Measurements from ENCODE around the gene NF2. TPM values are rescaled to one million over a fixed set of nuclear protein-coding genes. Genes with fewer than 3 reads are reported as not detected.
A peak's percentile ranks its signal among the peaks of the same experiment; 100 is the strongest.
"Not testable (repeated sequence)": the region's sequence is repeated elsewhere in the genome, so short reads cannot be mapped to it uniquely, and the experiment has no call there.

Gene NF2
- total RNA-seq, 1 experiment from 2014 or later, result 45.6 TPM

DNA sequence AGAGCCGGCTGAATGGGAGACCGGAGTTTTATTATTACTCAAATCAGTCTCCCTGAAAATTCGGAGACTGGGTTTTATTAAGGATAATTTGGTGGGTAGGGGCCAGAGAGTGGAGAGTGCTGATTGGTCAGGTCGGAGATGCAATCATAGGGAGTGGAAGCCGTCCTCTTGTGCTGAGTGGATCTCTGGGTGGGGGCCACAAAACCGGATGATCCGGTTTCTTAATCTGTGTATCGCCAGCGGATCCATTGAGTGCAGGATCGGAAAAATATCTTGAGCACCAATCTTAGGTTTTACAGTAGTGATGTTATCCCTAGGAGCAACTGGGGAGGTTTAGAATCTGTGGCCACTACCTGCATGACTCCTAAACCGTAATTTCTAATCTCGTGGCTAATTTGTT lies 21.6 kb upstream of the NF2 start:
- no peak for DNase-seq
- Histone ChIP-seq H3K27me3 (no peaks in the 10 kb centered on the region), H3K36me3 (no peaks in the 10 kb centered on the region), H3K27ac (no peak overlapping the region), H3K4me3 (peak overlapping the region; percentile 84), H3K4me1 (peaks cover 4% of the 10 kb centered on the region; the same call in 1 of the 2 replicates), H3K9me3 (replicated peaks) (no peaks in the 10 kb centered on the region)

DNA sequence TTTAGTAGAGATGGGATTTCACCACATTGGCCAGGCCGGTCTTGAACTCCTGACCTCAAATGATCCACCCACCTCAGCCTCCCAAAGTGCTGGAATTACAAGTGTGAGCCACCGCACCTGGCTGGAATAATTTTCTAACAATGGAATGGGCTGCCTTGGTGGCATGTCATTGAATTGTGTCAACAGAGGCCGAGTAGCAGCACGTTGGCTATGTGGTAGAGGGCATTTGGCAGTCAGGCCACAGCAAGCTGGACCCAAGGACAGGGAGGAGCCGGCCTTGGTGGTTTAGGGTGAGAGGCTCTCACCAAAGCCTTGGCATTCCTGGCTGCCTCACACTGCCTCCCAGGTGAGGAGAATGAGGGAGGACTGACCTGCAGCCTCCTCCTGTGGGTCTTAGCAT lies 18.5 kb upstream of the NF2 start:
- Histone ChIP-seq H3K36me3 (no peaks in the 10 kb centered on the region), H3K27ac (no peak overlapping the region), H3K4me3 (no peak overlapping the region), H3K27me3 (no peaks in the 10 kb centered on the region), H3K9me3 (replicated peaks) (no peaks in the 10 kb centered on the region), H3K4me1 (peaks cover 4% of the 10 kb centered on the region; the same call in 1 of the 2 replicates)
- no peak for DNase-seq

DNA sequence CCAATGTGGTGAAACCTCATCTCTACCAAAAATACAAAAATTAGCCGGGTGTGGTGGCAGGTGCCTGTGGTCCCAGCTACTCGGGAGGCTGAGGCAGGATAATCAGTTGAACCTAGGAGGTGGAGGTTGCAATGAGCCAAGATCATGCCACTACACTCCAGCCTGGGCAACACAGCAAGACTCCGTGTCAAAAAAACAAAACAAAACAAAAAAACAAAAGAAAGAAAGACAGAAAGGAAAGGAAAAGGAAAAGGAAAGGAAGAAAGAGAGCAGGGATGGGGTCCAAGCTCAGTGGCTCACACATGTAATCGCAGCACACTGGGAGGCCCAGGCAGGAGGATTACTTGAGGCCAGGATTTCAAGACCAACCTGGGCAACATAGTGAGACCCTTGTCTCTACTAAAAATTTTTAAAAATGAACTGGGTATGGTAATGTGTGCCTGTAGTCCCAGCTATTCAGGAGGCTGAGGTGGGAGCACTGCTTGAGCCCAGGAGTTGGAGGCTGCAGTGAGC lies 17.2 kb upstream of the NF2 start:
- not testable (repeated sequence) for H3K9me3 ChIP-seq (replicated peaks); H3K4me1 ChIP-seq; DNase-seq

DNA sequence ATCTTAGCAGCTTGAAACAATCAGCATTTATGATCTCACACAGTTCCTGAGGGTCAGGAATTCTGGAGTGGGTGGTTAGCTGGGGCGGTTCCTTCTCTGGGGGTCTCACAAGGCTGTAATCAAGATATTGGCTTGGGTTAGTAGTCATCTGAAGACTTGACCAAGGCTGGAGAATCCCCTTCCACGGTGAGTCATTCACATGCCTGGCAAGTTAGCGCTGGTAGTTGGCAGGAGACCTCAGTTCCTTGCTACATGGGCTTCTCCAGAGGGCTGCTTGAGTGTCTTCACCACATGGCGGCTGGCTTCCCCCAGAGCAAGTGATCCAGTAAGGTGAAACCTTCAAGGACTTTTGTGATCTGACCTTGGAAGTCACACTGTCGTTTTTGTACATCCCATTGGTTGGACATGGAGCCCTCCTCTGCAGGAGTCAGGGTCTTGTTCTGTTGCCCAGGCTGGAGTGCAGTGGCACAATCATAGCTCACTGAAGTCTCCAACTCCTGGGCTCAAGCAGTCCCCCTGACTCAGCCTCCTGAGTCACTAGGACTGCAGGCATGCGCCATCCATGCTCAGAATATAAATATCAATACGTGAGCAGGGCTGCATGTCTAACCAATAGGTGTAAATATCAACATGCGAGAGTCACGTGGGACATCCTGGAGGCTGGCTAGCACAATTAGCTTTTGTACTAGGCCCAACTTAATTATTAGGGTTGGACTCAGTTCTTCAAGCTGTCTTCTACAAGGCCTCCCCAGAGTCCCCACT lies 15.3 kb upstream of the NF2 start:
- Histone ChIP-seq H3K27me3 (no peaks in the 10 kb centered on the region), H3K36me3 (no peaks in the 10 kb centered on the region), H3K27ac (no peak overlapping the region), H3K4me3 (no peak overlapping the region), H3K9me3 (replicated peaks) (no peaks in the 10 kb centered on the region), H3K4me1 (no peaks in the 10 kb centered on the region)
- peak in 1 of 2 experiments; percentile 7 for DNase-seq

More for the DNA sequence above, 17.2 kb upstream of the NF2 start:
- H3K36me3 ChIP-seq, H3K27me3 ChIP-seq, H3K4me3 ChIP-seq, H3K27ac ChIP-seq: not testable (repeated sequence)

DNA sequence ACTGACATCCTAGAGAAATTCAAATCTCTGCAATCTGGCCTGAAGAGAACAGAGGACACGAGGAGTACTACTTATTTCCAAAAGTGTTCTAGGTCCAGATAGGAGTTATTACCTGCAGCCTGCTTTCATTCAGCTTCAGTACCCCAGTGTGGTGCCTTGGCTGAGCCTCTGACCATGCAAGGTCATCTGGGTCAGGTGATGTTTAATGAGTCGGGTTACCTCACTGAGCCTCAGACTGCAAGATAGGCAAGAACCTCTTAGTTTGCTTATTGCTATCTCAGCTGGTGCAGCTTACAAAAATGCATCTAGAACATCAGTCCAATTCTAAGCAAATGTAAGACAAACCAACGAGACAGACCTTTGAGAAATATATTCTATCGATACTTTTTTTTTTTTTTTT lies 9.5 kb upstream of the NF2 start:
- DNase-seq, result no peak
- Histone ChIP-seq H3K4me3 (no peak overlapping the region), H3K4me1 (no peaks in the 10 kb centered on the region), H3K27ac (no peak overlapping the region), H3K27me3 (no peaks in the 10 kb centered on the region), H3K36me3 (no peaks in the 10 kb centered on the region), H3K9me3 (replicated peaks) (no peaks in the 10 kb centered on the region)

DNA sequence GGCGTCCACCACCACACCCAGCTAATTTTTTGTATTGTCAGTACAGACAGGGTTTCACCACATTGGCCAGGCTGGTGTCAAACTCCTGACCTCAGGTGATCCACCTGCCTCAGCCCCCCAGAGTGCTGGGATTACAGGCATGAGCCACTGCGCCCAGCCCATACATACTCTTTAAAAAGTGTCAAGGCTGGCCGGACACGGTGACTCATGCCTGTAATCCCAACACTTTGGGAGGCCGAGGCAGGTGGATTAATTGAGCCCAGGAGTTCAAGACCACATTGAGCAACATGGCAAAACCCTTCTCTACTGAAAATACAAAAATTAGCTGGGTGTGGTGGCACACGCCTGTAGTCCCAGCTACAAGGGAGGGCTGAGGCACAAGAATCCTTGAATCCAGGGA lies 9.0 kb upstream of the NF2 start:
- not testable (repeated sequence) for H3K9me3 ChIP-seq (replicated peaks); DNase-seq; H3K27ac ChIP-seq; H3K36me3 ChIP-seq; H3K4me1 ChIP-seq; H3K27me3 ChIP-seq; H3K4me3 ChIP-seq

DNA sequence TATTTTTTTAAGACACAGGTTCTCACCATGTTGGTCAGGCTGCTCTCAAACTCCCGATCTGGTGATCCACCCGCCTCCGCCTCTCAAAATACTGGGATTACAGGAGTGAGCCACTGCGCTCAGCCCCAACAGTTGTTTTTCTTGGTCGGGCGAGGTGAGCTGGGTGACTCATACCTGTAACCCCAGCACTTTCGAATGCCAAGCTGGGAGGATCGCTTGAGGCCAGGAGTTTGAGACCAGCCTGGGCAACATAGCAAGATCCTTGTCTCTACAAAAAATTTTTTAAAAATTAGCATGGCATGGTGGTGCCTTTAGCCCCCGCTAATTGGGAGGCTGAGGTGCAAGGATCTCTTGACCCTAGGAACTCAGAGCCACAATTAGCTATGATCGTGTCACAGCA lies 7.0 kb upstream of the NF2 start:
- no peaks in the 10 kb centered on the region for H3K9me3 ChIP-seq (replicated peaks)
- no peak overlapping the region for H3K27ac ChIP-seq
- no peaks in the 10 kb centered on the region for H3K36me3 ChIP-seq
- H3K4me3 ChIP-seq, result no peak overlapping the region
- DNase-seq, result no peak
- H3K27me3 ChIP-seq, result no peaks in the 10 kb centered on the region
- no peaks in the 10 kb centered on the region for H3K4me1 ChIP-seq

DNA sequence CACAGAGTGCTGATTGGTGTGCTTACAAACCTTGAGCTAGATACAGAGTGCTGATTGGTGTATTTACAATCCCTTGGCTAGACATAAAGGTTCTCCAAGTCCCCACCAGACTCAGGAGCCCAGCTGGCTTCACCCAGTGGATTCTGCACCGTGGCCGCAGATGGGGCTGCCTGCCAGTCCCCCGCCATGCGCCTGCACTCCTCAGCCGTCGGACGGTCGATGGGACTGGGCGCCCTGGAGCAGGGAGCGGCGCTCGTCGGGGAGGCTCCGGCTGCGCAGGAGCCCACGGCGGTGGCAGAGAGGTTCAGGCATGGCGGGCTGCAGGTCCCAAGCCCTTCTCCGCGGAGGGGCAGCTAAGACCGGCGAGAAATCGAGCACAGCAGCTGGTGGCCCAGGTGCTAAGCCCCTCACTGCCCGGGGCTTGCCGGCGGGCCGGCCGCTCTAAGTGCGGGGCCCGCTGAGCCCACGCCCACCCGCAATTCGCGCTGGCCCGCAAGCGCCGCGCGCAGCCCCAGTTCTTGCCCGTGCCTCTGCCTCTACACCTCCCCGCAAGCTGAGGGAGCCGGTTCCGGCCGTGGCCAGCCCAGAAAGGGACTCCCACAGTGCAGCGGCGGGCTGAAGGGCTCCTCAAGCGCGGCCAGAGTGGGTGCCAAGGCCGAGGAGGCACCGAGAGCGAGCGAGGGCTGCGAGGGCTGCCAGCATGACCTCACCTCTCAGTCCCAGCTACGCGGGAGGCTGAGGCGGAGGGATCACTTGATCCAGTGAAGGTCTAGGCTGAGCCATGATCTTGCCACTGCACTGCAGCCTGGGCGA lies 5.4 kb upstream of the NF2 start:
- H3K27ac ChIP-seq; H3K9me3 ChIP-seq (replicated peaks); DNase-seq: not testable (repeated sequence)

DNA sequence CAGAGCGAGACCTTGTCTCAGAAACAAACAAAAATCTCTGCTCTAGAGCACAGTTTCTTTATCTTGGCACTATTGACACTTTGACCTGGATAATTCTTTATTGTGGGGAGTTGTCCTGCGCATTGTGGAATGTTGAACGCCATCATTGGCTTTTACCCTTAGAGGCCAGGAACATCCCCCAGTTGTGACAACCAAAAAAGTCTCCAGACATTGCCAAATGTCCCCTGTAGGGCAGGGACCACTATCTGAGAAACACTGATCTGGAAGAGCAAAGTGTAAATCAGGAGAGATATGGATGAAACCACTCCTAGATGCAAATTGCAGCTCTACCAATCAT lies 4.8 kb upstream of the NF2 start:
- H3K27me3 ChIP-seq, result no peaks in the 10 kb centered on the region
- no peaks in the 10 kb centered on the region for H3K4me1 ChIP-seq
- H3K4me3 ChIP-seq, result no peak overlapping the region
- H3K36me3 ChIP-seq, result no peaks in the 10 kb centered on the region
- DNase-seq, result no peak
- no peak overlapping the region for H3K27ac ChIP-seq
- no peaks in the 10 kb centered on the region for H3K9me3 ChIP-seq (replicated peaks)

More for the DNA sequence above, 5.4 kb upstream of the NF2 start:
- H3K27me3 ChIP-seq, H3K4me3 ChIP-seq, H3K4me1 ChIP-seq, H3K36me3 ChIP-seq: not testable (repeated sequence)

DNA sequence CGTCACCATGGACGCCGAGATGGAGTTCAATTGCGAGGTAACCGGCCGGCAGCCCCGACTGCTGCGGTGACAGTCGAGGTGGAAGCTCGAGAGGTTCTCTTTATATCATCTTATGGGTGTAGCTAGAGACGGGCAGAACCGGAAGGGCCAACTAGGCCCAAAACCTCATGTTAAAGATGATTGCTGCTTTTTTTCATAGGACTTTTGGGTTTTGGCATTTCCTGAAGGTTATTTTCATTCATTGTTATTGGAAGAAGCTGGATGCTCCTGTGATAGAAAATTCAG lies 585 bp downstream of the NF2 start:
- Histone ChIP-seq H3K36me3 (peaks cover 4% of the 10 kb centered on the region; the same call in 1 of the 2 replicates), H3K27me3 (no peaks in the 10 kb centered on the region), H3K27ac (peak overlapping the region; percentile 73), H3K4me3 (peak overlapping the region; percentile 96), H3K4me1 (peaks cover 4% of the 10 kb centered on the region), H3K9me3 (replicated peaks) (no peaks in the 10 kb centered on the region)
- DNase-seq, result no peak

DNA sequence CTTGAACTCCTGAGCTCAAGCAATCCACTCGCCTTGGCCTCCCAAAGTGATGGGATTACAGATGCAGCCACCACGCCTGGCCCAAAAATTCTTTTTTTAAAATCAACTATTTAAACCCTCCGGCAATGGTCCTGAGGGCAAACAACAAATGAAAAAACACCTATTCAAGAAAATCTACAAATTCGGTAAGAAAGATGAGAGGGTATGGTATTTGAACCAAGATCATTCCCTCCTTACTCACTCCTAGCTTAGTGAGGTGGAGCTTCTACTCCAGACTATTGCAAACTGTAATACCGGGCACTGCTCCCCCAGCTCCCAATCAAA lies 2.1 kb downstream of the NF2 start:
- H3K36me3 ChIP-seq, result peaks cover 4% of the 10 kb centered on the region; the same call in 1 of the 2 replicates
- H3K4me1 ChIP-seq, result peaks cover 4% of the 10 kb centered on the region
- no peak overlapping the region for H3K27ac ChIP-seq
- no peaks in the 10 kb centered on the region for H3K27me3 ChIP-seq
- H3K4me3 ChIP-seq, result no peak overlapping the region
- H3K9me3 ChIP-seq (replicated peaks), result no peaks in the 10 kb centered on the region
- DNase-seq, result no peak

DNA sequence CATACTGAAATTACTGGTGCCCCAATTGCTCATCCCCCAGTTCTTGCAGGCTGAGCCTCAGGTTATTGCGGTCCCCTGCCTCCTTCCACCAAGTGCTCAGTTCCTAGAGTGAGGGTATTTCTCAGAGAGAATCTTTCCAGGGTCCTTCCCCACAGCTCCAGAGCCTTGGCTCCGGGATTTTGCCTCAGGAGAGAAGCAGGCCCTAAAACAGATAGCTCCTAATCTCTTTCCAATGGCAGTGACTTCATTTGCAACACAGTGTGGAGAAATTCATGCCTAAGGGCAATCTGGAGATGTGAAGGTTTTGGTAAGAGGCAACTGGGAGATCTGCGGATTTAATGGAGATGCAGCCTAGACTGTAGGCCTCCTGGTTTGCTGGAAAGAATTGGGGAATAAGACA lies 2.9 kb downstream of the NF2 start:
- no peak for DNase-seq
- peaks cover 4% of the 10 kb centered on the region; the same call in 1 of the 2 replicates for H3K36me3 ChIP-seq
- H3K9me3 ChIP-seq (replicated peaks), result no peaks in the 10 kb centered on the region
- no peak overlapping the region for H3K27ac ChIP-seq
- peaks cover 4% of the 10 kb centered on the region for H3K4me1 ChIP-seq
- H3K4me3 ChIP-seq, result no peak overlapping the region
- no peaks in the 10 kb centered on the region for H3K27me3 ChIP-seq

DNA sequence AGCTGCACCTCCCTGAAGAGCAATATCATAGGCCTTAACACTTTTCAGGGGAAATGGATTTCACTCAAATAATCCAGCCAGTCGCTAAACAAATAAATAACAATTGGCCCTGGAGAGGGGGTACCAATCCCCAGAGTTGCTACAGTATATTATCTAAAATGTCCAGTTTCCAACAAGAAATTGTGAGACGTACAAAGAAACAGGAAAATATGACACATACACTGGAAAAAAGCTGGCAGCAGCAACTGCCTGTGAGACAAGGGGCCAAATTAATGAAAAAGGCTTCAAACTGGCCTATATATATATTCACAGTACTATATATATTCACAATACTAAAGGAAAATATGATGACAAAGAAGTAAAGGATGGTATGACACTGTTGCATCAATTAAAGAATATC lies 4.0 kb downstream of the NF2 start:
- H3K27ac ChIP-seq, result no peak overlapping the region
- H3K27me3 ChIP-seq, result no peaks in the 10 kb centered on the region
- DNase-seq, result no peak
- H3K4me3 ChIP-seq, result no peak overlapping the region
- peaks cover 4% of the 10 kb centered on the region for H3K4me1 ChIP-seq
- H3K36me3 ChIP-seq, result peaks cover 4% of the 10 kb centered on the region; the same call in 1 of the 2 replicates
- no peaks in the 10 kb centered on the region for H3K9me3 ChIP-seq (replicated peaks)

DNA sequence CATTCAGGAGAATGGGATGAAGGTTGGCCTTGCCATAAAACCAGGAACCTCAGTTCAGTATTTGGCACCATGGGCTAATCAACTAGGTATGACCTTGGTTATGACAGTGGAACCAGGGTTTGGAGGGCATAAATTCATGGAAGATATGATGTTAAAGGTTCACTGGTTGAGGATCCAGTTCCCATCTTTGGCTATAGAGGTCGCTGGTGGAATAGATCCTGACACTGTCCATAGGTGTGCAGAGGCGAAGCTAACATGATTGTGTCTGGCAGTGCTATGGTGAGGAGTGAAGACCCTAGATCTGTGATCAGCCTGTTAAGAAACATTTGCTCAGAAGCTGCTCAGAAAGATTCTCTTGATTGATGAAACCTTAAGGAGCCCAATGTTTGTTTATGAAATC lies 5.7 kb downstream of the NF2 start:
- no peak for DNase-seq
- Histone ChIP-seq H3K4me1 (peaks cover 4% of the 10 kb centered on the region), H3K36me3 (peaks cover 4% of the 10 kb centered on the region; the same call in 1 of the 2 replicates), H3K4me3 (no peak overlapping the region), H3K27me3 (no peaks in the 10 kb centered on the region), H3K27ac (no peak overlapping the region), H3K9me3 (replicated peaks) (no peaks in the 10 kb centered on the region)

DNA sequence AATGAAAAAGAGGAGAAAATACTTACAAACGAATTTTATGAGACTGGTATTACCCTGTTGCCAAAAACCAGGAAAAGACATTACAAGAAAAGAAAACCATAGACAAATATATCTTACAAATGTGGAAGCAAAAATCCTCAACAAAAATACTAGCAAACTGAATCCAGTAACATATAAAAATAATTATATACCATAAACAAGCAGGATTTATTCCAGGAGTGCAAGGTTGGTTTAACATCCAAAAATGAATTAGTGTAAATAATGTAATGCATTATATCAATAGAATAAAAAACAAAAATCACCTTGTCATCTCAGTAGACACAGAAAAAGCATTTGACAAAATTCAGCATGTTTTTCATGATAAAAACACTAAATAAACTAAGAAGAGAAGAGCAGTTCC lies 7.3 kb downstream of the NF2 start:
- Histone ChIP-seq H3K4me1 (no peaks in the 10 kb centered on the region), H3K4me3 (no peak overlapping the region), H3K9me3 (replicated peaks) (no peaks in the 10 kb centered on the region), H3K27me3 (no peaks in the 10 kb centered on the region), H3K36me3 (0 out of 2 replicates have a peak, but pooled peaks cover 2% of the 10 kb centered on the region), H3K27ac (no peak overlapping the region)
- no peak for DNase-seq

All from SJCRH30 (cell line).